Esophagus muscularis mucosa (tissue), 4 donors: ENCODE data around the gene SLC2A1. TPM values are rescaled to one million over a fixed set of nuclear protein-coding genes. Genes with fewer than 3 reads are reported as not detected.

ENCODE experiments used
- DNase-seq: peaks from one replicate; pipeline ENCODE4 v3.0.0-alpha.2; 2017; ENCODE audit errors: extremely low spot score
- H3K27ac ChIP-seq, 4 donors: fragments of 200-600 bp; sonication (generic); replicated peaks in 1 of 4; 1 replicate in 3 of 4; 2 replicates in 1 of 4; pipeline ENCODE4 v1.5.1; 2016 to 2019; ENCODE audit warnings: mild to moderate bottlenecking in 1 of 4
- H3K27me3 ChIP-seq, 4 donors: fragments of 200-600 bp; sonication (generic); one replicate each; pipeline versions ENCODE4 v1.5.1 to v1.6.0; 2016 to 2019
- H3K36me3 ChIP-seq, 4 donors: fragments of 200-600 bp; sonication (generic); one replicate each; pipeline ENCODE4 v1.5.1; 2016 to 2019
- H3K4me1 ChIP-seq, 4 donors: fragments of 200-600 bp; sonication (generic); one replicate each; pipeline ENCODE4 v1.5.1; 2016 to 2019
- H3K4me3 ChIP-seq, 4 donors: fragments of 200-600 bp; sonication (generic); 1 replicate in 2 of 4; 2 replicates in 2 of 4; pipeline ENCODE4 v1.5.1; 2016 to 2019; ENCODE audit warnings: mild to moderate bottlenecking in 4 of 4, moderate library complexity in 1 of 4
- H3K9me3 ChIP-seq, 4 donors: fragments of 200-600 bp; sonication (generic); 1 replicate in 3 of 4; 2 replicates in 1 of 4; pipeline ENCODE4 v1.5.1; 2016 to 2019
- EP300 ChIP-seq: sonication (generic); formaldehyde crosslinking; IDR thresholded peaks from one replicate; pipeline ENCODE4 v1.6.1; 2017; ENCODE audit warnings: antibody characterized with exemption
- POLR2A ChIP-seq: fragments of 450-650 bp; IDR thresholded peaks from one replicate; pipeline ENCODE4 v1.6.1; 2017; ENCODE audit warnings: antibody characterized with exemption, moderate library complexity, mild to moderate bottlenecking, low read depth
- POLR2AphosphoS5 ChIP-seq, 2 donors: sonication (generic); formaldehyde crosslinking; IDR thresholded peaks; one replicate each; pipeline ENCODE4 v1.6.1; 2017; ENCODE audit warnings: antibody characterized with exemption in 2 of 2
- WGBS: methylation state at CpG from one replicate; pipeline ENCODE4 v1.1.5; 2018; 5-methylcytosine and 5-hydroxymethylcytosine counted together
- intact Hi-C: fragments of 100-400 bp; cut with DNase I; formaldehyde crosslinking; loops from one replicate; pipeline ENCODE4 v1.15.1; 2023
- total RNA-seq, 4 donors: library from RNA; depleted of rRNA; stranded (reverse); fragments of >200 nt; gene quantifications; one replicate each; pipeline versions ENCODE4 v1.1.0 to v1.2.1, GENCODE V29; 2016
- TF ChIP-seq, protein P1 (sequence below), 3 experiments: fragments of 200-600 bp in 2 of 3; fragments of 450-650 bp in 1 of 3; sonication (generic) in 2 of 3; IDR thresholded peaks; one replicate each; pipeline ENCODE4 v1.5.1; 2017 to 2019; ENCODE audit warnings: antibody characterized with exemption in 3 of 3, mild to moderate bottlenecking in 2 of 3, moderate library complexity in 1 of 3

The SLC2A1 gene
- total RNA-seq, 4 donors from 2014 or later, result 17.4 to 63.6 (median 31.8) TPM

DNA sequence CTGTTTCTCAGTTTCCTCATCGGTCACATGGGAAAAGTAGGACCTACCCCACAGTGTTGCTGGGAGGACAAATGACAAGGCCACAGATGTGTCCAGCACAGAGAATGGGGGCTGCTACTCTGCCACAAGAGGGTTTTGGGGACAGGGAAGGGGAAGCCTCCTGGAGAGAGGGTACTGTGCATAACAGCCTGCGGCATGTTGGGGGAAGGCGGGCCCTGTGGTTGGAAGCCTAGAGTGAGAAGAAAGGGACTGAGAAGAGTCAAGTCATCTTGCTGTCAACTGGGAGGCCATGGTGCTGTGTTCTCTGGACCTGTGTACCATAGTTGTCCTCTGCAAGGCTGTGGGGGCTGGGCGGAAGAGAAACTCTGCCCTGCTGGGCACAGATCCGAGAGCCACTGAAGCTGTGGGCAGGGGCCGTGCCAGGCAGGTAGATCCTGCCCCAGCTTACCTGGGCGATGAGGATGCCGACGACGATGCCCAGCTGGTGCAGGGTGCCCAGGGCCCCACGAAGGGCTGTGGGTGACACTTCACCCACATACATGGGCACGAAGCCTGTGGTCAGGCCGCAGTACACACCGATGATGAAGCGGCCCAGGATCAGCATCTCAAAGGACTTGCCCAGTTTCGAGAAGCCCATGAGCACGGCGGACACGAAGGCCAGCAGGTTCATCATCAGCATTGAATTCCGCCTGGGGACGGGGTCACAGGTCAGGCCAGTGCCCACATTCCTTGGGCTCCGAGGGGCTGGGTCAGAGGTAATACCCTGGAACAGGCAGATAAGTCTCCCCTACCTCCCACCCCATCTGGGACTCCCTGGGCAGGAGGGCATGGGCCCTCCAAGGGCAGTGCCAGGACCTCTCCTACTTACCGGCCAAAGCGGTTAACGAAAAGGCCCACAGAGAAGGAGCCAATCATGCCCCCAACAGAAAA lies 28.2 kb downstream of the SLC2A1 start:
- peaks cover 0 to 15% (median 12%) of the 10 kb centered on the region in 4 donors for H3K4me1 ChIP-seq
- no peak overlapping the region for H3K27ac ChIP-seq
- 95% methylated on average over 23 of the region's 25 CpGs for WGBS
- intact Hi-C loops, result no loop called here
- no peak for TF ChIP-seq POLR2AphosphoS5 (IDR thresholded peaks at IDR 0.05)
- TF ChIP-seq, protein P1, sequence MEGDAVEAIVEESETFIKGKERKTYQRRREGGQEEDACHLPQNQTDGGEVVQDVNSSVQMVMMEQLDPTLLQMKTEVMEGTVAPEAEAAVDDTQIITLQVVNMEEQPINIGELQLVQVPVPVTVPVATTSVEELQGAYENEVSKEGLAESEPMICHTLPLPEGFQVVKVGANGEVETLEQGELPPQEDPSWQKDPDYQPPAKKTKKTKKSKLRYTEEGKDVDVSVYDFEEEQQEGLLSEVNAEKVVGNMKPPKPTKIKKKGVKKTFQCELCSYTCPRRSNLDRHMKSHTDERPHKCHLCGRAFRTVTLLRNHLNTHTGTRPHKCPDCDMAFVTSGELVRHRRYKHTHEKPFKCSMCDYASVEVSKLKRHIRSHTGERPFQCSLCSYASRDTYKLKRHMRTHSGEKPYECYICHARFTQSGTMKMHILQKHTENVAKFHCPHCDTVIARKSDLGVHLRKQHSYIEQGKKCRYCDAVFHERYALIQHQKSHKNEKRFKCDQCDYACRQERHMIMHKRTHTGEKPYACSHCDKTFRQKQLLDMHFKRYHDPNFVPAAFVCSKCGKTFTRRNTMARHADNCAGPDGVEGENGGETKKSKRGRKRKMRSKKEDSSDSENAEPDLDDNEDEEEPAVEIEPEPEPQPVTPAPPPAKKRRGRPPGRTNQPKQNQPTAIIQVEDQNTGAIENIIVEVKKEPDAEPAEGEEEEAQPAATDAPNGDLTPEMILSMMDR (IDR thresholded peaks at IDR 0.05), result no peak
- peaks cover 24 to 48% (median 45%) of the 10 kb centered on the region in 4 donors for H3K36me3 ChIP-seq
- H3K27me3 ChIP-seq, result no peaks in the 10 kb centered on the region
- H3K4me3 ChIP-seq, result no peak overlapping the region
- DNase-seq, result no peak
- no peaks in the 10 kb centered on the region for H3K9me3 ChIP-seq

DNA sequence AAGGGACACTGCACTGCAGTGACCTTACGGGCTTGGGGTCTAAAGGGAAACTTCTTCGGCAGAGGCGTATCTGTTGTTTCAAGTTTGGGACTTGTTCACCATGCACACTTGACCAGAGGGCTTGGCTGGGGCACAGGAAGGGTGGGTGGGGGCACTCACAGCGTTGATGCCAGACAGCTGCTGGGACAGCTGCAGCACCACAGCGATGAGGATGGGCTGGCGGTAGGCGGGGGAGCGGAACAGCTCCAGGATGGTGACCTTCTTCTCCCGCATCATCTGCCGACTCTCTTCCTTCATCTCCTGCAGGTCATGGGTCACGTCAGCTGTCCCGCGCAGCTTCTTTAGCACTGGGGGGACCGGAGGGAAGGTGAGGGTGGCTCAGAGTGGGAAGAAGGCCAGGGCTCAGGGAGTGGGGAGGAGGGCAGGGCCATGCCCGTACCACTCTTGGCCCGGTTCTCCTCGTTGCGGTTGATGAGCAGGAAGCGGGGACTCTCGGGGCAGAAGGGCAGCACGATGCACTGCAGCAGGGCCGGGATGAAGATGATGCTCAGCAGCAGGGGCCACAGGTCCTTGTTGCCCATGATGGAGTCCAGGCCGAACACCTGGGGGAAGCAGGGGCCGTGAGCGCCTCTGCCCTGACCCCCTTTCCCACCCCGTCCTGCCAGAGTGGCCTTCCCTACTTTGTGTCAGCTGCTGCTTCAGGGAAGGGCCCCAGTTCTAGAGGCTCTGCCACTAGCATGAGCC lies 29.1 kb downstream of the SLC2A1 start:
- 87% methylated on average over 26 of the region's 26 CpGs for WGBS
- no peaks in the 10 kb centered on the region for H3K9me3 ChIP-seq
- TF ChIP-seq POLR2A, result no peak
- TF ChIP-seq EP300, result no peak
- no peak for TF ChIP-seq POLR2AphosphoS5 (IDR thresholded peaks at IDR 0.05)
- no peak for DNase-seq
- H3K36me3 ChIP-seq, result peaks cover 24 to 48% (median 44%) of the 10 kb centered on the region in 4 donors
- H3K4me1 ChIP-seq, result peaks cover 5 to 23% (median 17%) of the 10 kb centered on the region in 4 donors
- no peak overlapping the region for H3K27ac ChIP-seq
- intact Hi-C loops, result loop anchor here (10.0 kb wide), 1 partner anchor 165 kb away; the partner anchor contains the start of genes C1orf50 and P3H1
- no peak overlapping the region for H3K4me3 ChIP-seq
- no peaks in the 10 kb centered on the region for H3K27me3 ChIP-seq

DNA sequence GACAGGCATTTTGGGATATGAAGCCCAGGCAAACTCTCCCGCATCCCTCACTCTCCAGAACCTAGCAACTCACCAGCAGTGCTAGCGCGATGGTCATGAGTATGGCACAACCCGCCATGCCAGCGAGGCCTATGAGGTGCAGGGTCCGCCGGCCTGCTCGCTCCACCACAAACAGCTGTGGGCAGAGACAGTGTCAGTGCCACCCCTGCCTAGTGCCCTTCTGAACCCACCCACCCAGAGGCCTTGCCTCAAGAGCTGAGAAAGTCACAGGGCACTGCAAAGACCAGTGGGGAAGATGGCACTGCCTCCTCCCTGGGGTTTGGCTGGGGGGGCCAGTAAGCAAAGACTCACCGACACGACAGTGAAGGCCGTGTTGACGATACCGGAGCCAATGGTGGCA lies 29.8 kb downstream of the SLC2A1 start:
- Histone ChIP-seq H3K27me3 (no peaks in the 10 kb centered on the region), H3K4me3 (no peak overlapping the region), H3K36me3 (peaks cover 24 to 48% (median 44%) of the 10 kb centered on the region in 4 donors), H3K4me1 (peaks cover 5 to 25% (median 17%) of the 10 kb centered on the region in 4 donors), H3K9me3 (no peaks in the 10 kb centered on the region), H3K27ac (no peak overlapping the region)
- WGBS, result 95% methylated on average over 9 of the region's 13 CpGs
- intact Hi-C loops, result loop anchor here (10.0 kb wide), 1 partner anchor 164 kb away; the partner anchor contains the start of genes C1orf50 and P3H1
- no peak for DNase-seq
- TF ChIP-seq, protein P1 (IDR thresholded peaks at IDR 0.05), result no peak
- no peak for TF ChIP-seq EP300
- TF ChIP-seq POLR2AphosphoS5 (IDR thresholded peaks at IDR 0.05), result no peak
- TF ChIP-seq POLR2A, result no peak

DNA sequence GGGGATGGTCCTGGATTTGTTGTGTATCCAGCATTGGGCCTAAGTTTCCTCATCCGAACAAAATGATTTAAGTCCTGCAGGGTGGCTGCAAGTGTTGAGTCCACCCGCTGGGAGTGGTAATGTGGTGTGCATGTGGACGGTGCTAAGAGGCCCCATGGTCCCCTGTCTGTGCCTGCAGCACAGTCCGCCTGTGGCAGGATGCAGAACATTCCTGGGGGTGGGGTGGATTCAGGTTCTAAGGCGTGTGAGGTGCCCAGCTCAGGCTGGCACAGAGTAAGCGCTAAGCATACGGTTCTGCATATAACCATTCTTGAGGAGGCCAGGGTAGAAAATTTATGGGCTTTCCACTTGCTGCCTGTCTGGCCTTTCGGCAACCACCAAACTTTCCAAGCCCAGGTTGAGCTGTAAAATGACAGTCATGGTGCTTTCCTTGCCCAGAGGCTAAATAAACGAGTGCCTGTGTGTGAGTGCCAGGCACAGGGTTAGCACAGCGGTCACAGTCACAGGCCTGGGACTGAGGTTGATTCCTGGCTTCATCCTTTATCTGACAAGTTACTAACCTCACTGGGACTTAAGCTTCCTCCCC lies 30.7 kb downstream of the SLC2A1 start:
- Histone ChIP-seq H3K9me3 (no peaks in the 10 kb centered on the region), H3K36me3 (peaks cover 24 to 48% (median 44%) of the 10 kb centered on the region in 4 donors), H3K27ac (no peak overlapping the region), H3K4me3 (no peak overlapping the region), H3K27me3 (no peaks in the 10 kb centered on the region), H3K4me1 (peaks cover 5 to 34% (median 25%) of the 10 kb centered on the region in 4 donors)
- no peak for TF ChIP-seq POLR2AphosphoS5 (IDR thresholded peaks at IDR 0.05)
- TF ChIP-seq, protein P1 (IDR thresholded peaks at IDR 0.05), result no peak
- TF ChIP-seq POLR2A, result no peak
- 86% methylated on average over 10 of the region's 10 CpGs for WGBS
- intact Hi-C loops, result loop anchor here (10.0 kb wide), 1 partner anchor 163 kb away; the partner anchor contains the start of genes C1orf50 and P3H1
- DNase-seq, result no peak
